Stomach (tissue), 9 donors: Measurements from ENCODE around the gene CACNG6. TPM values are rescaled to one million over a fixed set of nuclear protein-coding genes. Genes with fewer than 3 reads are reported as not detected.

ENCODE experiments used
- DNase-seq, 2 donors: peaks; one replicate each; pipeline versions ENCODE4 v3.0.0 to v3.0.0-alpha.2; 2013 to 2019
- H3K27ac ChIP-seq, 5 donors: fragments of 200-600 bp in 4 of 5; sonication (generic) in 4 of 5; one replicate each; pipeline ENCODE4 v1.5.1; 2013 to 2019; ENCODE audit warnings: mild to moderate bottlenecking in 1 of 5, moderate library complexity in 1 of 5
- H3K27me3 ChIP-seq, 3 donors: fragments of 200-600 bp; sonication (generic); one replicate each; pipeline ENCODE4 v1.5.1; 2017 to 2019; ENCODE audit warnings: mixed run types in 1 of 3
- H3K36me3 ChIP-seq, 4 donors: fragments of 200-600 bp; sonication (generic); 1 replicate in 3 of 4; 2 replicates in 1 of 4; pipeline ENCODE4 v1.5.1; 2016 to 2019
- H3K4me1 ChIP-seq, 4 donors: fragments of 200-600 bp; sonication (generic); one replicate each; pipeline ENCODE4 v1.5.1; 2016 to 2019
- H3K4me3 ChIP-seq, 4 donors: fragments of 200-600 bp; sonication (generic) in 3 of 4; one replicate each; pipeline ENCODE4 v1.5.1; 2016 to 2019; ENCODE audit warnings: mild to moderate bottlenecking in 1 of 4
- H3K9me3 ChIP-seq, 4 donors: fragments of 200-600 bp; sonication (generic); one replicate each; pipeline ENCODE4 v1.5.1; 2016 to 2019
- CTCF ChIP-seq, 7 experiments: fragments of 450-650 bp in 4 of 7; fragments of 200-600 bp in 3 of 7; sonication (generic) in 3 of 7; IDR thresholded peaks; one replicate each; pipeline ENCODE4 v1.5.1; 2016 to 2019; ENCODE audit warnings: antibody characterized with exemption in 7 of 7, control low read depth in 2 of 7, mild to moderate bottlenecking in 1 of 7
- EP300 ChIP-seq: sonication (generic); formaldehyde crosslinking; IDR thresholded peaks from one replicate; pipeline ENCODE4 v1.6.1; 2017; ENCODE audit warnings: antibody characterized with exemption
- POLR2A ChIP-seq, 4 donors: fragments of 450-650 bp; IDR thresholded peaks; one replicate each; pipeline ENCODE4 v1.6.1; 2016; ENCODE audit warnings: antibody characterized with exemption in 4 of 4, control low read depth in 2 of 4, mild to moderate bottlenecking in 1 of 4, moderate library complexity in 1 of 4
- POLR2AphosphoS5 ChIP-seq, 3 donors: sonication (generic); formaldehyde crosslinking; IDR thresholded peaks; one replicate each; pipeline ENCODE4 v1.6.1; 2016; ENCODE audit warnings: antibody characterized with exemption in 3 of 3
- WGBS, 5 donors: extraction: QIAGEN DNeasy Blood & Tissue Kit in 3 of 5; methylation state at CpG; one replicate each; pipeline versions ENCODE4 v1.1.5 to v1.1.7; 2013 to 2018; 5-methylcytosine and 5-hydroxymethylcytosine counted together
- intact Hi-C: fragments of 100-400 bp; cut with DNase I; formaldehyde crosslinking; loops from one replicate; pipeline ENCODE4 v1.15.1; 2023; ENCODE audit warnings: low total_unique reads
- polyA plus RNA-seq, 3 donors: library from polyadenylated mRNA; stranded (reverse); fragments of 200-250 nt; gene quantifications; one replicate each; pipeline ENCODE4 v1.2.3, GENCODE V29; 2013
- total RNA-seq, 5 donors: library from RNA; depleted of rRNA; stranded (reverse); fragments of >200 nt; gene quantifications; one replicate each; pipeline versions ENCODE4 v1.1.0 to v1.2.3, GENCODE V29; 2014 to 2016
- donor health status: healthy with polysubstance abuse.
- donor health status: Bipolar disorder and iron deficiency.
- donor health status: healthy.

CACNG6 gene
- total and polyA plus RNA-seq, 8 donors = 0.13 to 0.58 (median 0.46) TPM; not detected in 5

DNA sequence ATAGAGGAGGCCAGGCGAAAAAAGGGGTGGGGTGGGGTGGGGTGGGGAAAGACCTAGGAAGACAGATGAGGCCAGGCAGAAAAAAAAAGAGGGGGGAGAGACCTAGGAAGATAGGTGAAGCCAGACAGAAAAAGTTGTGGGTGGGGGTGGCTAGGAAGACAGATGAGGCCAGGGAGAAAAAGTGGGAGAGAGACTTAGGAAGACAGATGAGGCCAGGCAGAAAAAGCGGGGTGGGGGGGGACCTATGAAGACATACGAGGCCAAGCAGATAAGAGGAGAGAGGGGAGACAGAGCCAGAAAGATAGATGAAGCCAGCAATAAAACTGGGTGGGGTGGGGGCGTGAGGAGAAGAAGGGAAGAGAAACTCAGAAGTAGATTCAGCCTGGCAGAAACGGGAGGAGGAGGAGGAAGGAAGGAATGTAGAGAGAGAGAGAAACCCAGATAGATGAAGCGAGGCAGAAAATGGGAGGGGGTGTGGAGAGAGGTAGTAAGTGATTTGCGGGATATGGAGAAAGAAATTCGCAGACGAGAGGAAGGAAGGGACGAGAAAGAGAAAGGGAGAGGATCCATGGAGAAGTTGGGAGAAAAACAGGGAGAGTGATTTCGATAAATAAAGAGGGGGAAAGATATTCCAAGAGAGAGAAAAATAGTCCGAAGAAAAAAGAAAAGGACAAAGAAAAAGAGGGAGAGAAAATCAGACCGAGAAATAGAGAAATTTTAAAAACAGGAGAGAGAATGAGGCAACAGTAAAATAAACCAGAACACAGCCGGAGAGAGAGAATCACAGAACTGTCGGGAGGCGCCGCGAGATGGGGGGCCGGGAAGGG is 12.2 kb upstream of the CACNG6 start:
- WGBS, 5 donors = 4 to 6% (median 5%) methylated on average over 19 of the region's 19 CpGs
- peaks cover 0 to 7% (median 1%) of the 10 kb centered on the region in 4 donors for H3K9me3 ChIP-seq
- intact Hi-C loops = no loop called here
- H3K4me1 ChIP-seq = peaks cover 11 to 52% (median 32%) of the 10 kb centered on the region in 4 donors
- H3K27ac ChIP-seq = no peak overlapping the region
- no peak for DNase-seq
- H3K36me3 ChIP-seq = no peaks in the 10 kb centered on the region
- H3K27me3 ChIP-seq = peaks cover 21 to 99% (median 73%) of the 10 kb centered on the region in 3 donors
- no peak for TF ChIP-seq EP300
- no peak for TF ChIP-seq POLR2A (IDR thresholded peaks at IDR 0.05)
- no peak for TF ChIP-seq POLR2AphosphoS5 (IDR thresholded peaks at IDR 0.05)
- TF ChIP-seq CTCF (IDR thresholded peaks at IDR 0.05) = no peak
- peak overlapping the region in 3 of 4 donors; percentile 18 to 41 (median 22) for H3K4me3 ChIP-seq

GRCh38 chr19:53980539-53981375 is 10.7 kb upstream of the CACNG6 start:
- peaks cover 11 to 52% (median 32%) of the 10 kb centered on the region in 4 donors for H3K4me1 ChIP-seq
- no peaks in the 10 kb centered on the region for H3K36me3 ChIP-seq
- peak overlapping the region; percentile 5 to 41 (median 20) for H3K4me3 ChIP-seq
- H3K27me3 ChIP-seq = peaks cover 21 to 99% (median 73%) of the 10 kb centered on the region in 3 donors
- intact Hi-C loops = no loop called here
- H3K9me3 ChIP-seq = peaks cover 0 to 7% (median 1%) of the 10 kb centered on the region in 4 donors
- WGBS, 5 donors = 21 to 32% (median 26%) methylated on average over 20 of the region's 20 CpGs
- peak in 1 of 2 donors; percentile 39 for DNase-seq
- H3K27ac ChIP-seq = peak overlapping the region in 1 of 5 donors; percentile 8
- TF ChIP-seq EP300 = no peak
- TF ChIP-seq CTCF (IDR thresholded peaks at IDR 0.05) = no peak
- no peak for TF ChIP-seq POLR2AphosphoS5 (IDR thresholded peaks at IDR 0.05)
- TF ChIP-seq POLR2A (IDR thresholded peaks at IDR 0.05) = no peak

DNA sequence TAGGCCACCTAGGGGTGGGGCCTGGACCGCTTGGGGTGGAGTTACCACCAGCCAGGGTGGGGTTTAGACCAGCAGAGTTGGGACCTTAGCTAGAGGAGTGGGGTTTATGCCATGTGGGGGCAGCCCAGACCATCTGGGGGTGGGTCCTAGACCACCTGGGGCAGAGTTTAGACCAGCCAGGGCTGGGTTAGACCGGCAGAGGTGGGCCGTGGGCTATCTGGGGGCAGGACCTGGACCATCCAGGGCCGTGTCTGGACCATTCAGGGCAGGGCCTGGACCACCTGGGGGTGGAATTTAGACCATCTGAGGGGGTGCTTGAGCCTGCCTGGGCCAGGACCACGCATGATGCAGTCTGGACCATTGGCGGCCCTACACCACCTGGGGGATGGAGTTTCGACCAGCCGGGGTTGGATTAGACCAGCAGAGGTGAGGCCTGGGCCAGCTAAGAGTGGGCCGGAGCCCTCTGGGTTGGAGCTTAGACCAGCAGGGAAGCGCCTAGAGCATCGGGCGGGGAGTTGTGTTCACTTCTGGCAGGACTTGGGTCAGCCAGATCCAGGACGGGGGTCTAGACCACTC is 10.0 kb upstream of the CACNG6 start:
- Histone ChIP-seq H3K36me3 (no peaks in the 10 kb centered on the region), H3K9me3 (peaks cover 0 to 7% (median 1%) of the 10 kb centered on the region in 4 donors), H3K27me3 (peaks cover 21 to 94% (median 66%) of the 10 kb centered on the region in 3 donors), H3K4me1 (peaks cover 11 to 52% (median 32%) of the 10 kb centered on the region in 4 donors), H3K27ac (peak overlapping the region in 1 of 5 donors; percentile 8), H3K4me3 (peak overlapping the region in 3 of 4 donors; percentile 28 to 37 (median 31))
- intact Hi-C loops = no loop called here
- no peak for DNase-seq
- 61 to 76% (median 68%) methylated on average over 12 to 13 of the region's 13 CpGs for WGBS, 5 donors
- TF ChIP-seq POLR2A (IDR thresholded peaks at IDR 0.05) (no peak), EP300 (no peak)

- Histone ChIP-seq H3K9me3 (peaks cover 0 to 7% (median 1%) of the 10 kb centered on the region in 4 donors), H3K4me3 (peak overlapping the region; percentile 16 to 37 (median 30)), H3K4me1 (peaks cover 11 to 52% (median 32%) of the 10 kb centered on the region in 4 donors), H3K27me3 (peaks cover 21 to 94% (median 64%) of the 10 kb centered on the region in 3 donors), H3K27ac (peak overlapping the region in 3 of 5 donors; percentile 14 to 38 (median 26)), H3K36me3 (no peaks in the 10 kb centered on the region)
- WGBS, 5 donors = 3 to 6% (median 4%) methylated on average over 30 to 62 of the region's 62 CpGs; no CpG with 5 or more reads in 1 of the 5 donors
- intact Hi-C loops = no loop called here
- peak in 1 of 2 donors; percentile 75 for DNase-seq
- TF ChIP-seq POLR2AphosphoS5 (IDR thresholded peaks at IDR 0.05) (no peak), POLR2A (IDR thresholded peaks at IDR 0.05) (no peak), CTCF (IDR thresholded peaks at IDR 0.05) (no peak), EP300 (no peak)
Observed at GRCh38 chr19:53982001-53982451, 9.4 kb upstream of the CACNG6 start.
